SIG-M5 (cell line): ENCODE data around the gene COPS4.
"Not testable (repeated sequence)": the region's sequence is repeated elsewhere in the genome, so short reads cannot be mapped to it uniquely, and the experiment has no call there.

ENCODE experiments used
- DNase-seq: peaks from one replicate; lab custom pipeline; 2025; lab: John Stamatoyannopoulos, UW

COPS4 gene

GRCh38 chr4:83084956-83085355, 50.0 kb downstream of the COPS4 start:
- not testable (repeated sequence) for DNase-seq

DNA sequence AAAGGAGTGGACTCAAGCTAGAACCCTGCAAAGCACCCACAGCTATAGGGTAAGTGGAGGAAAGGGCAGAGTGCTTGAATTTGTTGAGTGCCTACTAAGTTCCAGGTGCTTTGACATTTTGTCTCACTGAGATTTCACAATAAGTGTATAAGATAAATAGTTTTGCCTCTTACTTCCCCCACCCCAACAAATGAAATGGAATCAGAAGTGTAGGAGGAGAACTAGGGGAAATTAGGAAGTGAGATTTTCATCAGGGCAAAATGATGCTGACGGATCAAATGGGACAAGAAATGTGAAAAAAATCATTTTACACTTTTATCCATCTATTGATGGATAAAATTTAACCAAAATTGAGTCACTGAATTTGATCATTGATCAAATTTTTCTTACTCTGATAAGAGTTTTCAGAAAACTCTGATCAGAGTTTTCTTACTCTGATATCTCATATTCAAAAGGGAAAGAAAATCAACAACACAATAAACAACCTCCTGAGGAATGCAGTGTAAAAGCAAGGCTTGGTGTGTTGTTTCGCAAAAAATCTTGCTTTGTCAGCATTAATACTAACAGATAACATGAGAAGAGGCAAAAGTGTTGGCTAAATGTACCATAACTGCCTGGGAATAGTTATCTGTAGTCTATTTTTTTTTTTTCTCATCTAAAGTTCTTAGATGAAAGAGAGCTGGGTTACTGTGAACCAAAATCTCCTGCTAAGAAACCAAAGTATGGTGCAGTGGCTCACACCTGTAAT, 54.6 kb downstream of the COPS4 start:
- DNase-seq: no peak

DNA sequence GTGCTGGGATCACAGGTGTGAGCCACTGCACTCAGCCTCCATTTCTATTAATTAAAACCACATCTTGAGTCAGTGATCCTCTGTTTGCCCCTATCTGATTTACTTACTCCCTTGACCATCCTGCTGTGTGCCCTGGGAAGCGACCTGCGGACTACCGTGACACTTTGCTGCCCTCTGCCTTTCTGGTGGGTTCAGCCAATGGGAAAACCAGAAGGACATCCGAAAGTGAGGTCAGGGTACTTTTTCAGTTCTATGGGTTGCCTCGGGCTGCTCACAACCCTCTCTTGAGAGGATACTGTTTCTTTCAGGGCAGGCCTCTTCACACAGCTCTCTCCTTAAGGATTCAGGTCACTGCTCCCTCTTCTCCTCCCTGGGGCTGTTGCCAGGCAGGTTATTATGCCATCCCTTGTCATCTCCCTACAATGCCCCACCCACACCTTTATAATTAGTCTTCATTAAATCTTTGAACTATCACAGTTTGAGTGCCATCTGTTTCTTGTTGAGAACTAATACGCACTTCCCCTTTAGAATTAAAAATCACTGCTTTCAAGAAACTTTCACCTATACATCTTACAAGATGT, 58.2 kb downstream of the COPS4 start:
- DNase-seq: no peak

DNA sequence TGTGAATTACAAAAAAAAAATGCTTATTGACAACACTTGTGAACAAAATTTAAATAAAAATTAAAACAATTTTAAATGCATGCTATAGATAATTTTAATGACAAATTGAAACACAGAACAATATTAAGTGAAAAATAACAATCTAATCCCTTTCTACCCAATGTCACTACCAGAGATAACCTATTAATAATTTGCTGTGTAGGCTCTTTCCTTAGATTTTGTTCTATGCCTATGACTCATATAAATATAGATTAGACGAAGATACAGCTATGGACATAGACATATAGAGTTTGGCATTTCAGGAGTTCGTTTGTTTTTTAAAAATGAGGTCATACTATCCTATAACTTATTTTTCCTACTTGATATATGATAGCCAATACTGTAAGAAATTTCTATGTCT, 61.4 kb downstream of the COPS4 start:
- DNase-seq: no peak

DNA sequence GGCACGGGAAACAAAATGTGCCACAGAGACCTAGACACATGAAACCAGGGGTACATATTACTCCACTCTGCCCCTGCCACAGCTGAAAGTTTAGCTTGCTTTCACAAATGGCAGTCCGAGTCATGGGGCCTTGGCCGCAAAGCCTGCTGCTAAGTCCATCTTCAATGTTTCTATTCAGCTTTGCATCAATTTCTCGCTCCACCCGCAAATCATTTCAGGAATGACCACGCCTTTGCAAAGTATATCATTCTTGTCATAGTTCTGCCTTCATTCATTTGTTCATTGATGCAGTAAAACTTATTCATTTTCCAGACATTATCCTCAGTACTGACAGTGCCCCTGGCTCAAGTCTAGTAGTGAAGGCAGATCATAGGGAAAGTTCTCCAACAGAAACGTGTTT, 70.0 kb downstream of the COPS4 start:
- no peak for DNase-seq

DNA sequence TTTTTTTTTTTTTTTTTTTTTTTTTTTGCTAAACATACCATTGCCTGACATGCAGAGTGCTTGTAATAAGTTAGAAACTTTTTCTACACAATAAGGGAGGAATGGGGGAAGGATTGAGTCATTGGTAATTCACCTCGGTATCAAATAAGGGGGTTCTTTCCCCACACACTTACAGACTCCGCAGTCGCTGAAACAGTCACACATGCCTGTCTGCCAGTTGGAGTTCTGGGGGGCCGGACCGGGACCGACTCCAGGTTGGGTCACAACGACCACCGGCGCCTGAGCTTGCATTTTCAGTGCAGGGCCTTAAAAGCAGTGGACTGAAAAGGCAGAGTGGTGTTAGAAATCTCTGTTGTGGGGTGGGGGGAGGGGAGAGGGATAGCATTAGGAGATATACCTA, 72.6 kb downstream of the COPS4 start:
- no peak for DNase-seq

DNA sequence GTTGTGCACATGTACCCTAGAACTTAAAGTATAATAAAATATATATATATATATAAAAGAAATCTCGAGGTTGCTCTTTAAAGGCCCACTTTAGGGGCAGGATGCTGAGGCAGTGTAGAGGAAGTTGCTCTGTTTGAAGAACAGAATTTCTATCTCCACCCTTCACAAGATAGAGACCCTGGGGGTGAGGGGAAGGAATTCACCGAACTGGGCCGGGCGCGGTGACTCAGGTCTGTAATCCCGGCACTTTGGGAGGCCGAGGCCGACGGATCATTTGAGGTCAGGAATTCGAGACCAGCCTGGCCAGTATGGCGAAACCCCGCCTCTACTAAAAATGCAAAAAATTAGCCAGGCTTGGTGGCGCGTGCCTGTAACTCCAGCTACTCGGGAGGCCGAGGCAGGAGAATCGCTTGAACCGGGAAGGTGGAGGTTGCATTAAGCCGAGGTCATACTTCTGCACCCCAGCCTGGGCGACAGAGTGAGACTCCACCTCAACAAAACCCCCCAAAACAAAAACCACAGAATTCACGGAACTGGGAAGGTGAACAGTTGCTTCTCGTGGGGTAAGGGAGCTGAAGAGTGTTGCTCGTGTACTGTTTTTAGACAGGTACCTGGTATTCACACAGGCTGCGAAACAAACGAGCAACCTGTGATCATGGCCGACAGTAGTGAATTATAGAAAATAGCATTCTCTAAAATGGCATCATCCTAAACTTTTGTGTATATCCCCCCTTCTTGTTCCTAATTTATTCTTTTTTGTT, 73.3 kb downstream of the COPS4 start:
- DNase-seq: no peak

DNA sequence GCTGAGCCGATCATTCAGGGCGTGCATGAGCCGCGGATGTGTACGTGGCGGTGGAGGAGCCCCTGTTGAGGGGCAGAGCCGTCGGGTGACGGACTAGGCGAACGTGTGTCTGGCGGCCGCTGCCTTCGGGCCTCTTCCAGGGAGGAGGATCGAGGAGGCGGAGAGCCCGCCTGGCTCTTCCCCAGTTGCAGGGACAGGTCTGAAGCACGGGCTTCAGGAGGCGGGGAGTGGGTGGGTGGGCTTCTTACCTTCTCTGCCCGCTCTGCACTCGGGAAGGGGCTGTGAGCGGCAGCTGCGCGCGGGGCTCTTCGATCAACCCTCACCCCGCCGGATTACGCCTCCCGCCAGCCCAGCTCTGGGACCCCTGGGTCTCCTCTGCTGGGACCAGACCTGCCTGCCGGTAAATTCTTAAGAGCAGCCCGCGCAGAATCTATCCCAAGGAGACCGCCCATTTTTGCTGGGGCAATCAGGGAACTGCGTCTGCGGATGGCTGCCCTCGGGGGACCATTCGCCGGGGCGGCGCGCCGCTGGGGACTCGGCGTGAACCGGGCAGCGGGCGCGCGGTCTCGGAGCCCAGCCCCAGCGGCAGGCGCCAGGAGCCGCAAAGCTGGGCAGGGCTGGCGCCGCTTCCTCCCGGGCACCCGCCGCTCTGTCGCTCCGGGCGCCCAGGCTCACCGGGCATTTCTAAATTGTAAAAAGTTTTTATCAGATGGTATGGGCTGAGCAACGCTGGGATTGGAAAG, 74.7 kb downstream of the COPS4 start:
- DNase-seq: no peak

GRCh38 chr4:83110223-83110945, 75.4 kb downstream of the COPS4 start:
- DNase-seq: peak; percentile 10

DNA sequence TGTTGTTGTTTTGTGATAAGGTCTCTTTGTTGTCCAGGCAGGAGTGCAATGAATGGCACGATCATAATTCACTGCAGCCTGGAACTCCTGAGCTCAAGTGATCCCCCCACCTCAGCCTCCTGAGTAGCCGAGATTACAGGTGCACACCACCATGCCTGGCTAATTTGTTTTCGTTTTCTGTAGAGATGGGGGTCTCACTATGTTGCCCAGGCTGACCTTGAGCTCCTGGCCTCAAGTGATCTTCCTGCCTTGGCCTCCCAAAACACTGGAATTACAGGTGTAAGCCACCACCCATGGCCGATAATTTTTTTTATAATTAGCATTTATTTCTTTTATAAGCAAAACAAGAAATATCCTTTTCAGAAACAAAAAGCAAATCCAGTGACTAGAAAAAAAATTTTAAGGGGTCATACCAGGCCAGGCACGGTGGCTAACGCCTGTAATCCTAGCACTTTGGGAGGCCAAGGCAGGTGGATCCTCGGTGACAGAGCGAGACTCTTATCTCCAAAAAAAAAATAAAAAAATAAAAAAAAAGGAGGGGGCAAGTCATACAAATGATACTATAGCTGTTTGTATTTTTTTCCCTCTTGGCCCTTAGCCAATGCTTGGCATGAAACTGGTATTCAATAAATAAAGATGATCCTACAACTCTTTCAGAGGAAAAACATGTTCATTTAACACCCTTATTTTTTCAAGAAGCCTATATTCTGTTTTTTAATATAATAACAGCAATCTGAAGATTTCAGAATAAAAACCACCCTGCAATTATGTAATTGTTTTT, 76.2 kb downstream of the COPS4 start:
- no peak for DNase-seq

DNA sequence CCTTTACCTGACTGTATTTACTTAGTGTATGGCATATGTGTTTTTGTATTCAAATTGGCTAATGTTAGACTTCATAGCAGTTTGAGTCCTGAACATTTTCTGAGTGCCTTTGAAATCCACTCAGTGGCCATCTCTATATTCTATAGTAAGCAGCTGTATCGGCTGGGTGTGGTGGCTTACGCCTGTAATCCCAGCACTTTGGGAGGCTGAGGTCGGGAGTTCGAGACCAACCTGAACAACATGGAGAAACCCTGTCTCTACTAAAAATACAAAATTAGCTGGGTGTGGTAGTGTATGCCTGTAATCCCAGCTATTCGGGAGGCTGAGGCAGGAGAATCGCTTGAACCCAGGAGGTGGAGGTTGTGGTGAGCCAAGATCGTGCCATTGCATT, 76.8 kb downstream of the COPS4 start:
- not testable (repeated sequence) for DNase-seq

GRCh38 chr4:83112231-83112630, 77.2 kb downstream of the COPS4 start:
- peak; percentile 73 for DNase-seq

DNA sequence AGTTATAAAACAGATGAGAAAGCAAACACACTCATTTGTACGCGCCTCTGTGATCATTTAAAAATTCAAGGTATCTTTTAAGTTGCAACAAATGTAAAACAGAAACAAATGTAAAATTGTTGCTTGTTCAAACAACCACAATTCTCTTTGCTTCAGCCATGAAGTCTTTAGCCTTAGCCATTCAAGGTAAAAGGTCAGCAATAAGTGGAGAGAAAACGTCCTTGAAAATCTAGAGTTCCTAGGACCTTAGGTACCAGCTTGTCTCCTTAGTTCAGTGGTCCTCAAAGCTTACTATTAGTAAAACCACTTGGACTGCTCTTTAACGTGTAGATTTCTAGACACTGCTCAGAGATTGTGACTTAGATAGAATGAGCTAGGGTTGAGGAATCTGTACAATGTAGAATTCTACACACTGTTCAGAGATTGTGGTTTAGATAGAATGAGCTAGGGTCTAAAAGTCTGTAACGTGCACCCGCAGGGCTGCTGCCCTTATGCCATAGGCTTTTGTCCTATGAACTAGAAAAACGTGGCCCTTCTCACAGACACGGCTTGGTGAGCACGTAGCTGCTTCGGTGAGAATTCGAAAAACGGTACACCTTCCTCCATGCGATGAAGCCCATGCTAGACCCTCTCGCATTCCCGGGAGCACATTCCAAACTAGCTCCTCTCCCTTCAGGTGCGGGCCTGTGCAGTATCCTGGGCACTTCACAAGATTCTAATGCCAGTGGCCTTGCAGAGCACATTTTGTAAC, 77.9 kb downstream of the COPS4 start:
- peak; percentile 23 for DNase-seq

- no peak for DNase-seq
These were observed 78.4 kb downstream of the COPS4 start for GRCh38 chr4:83113429-83113786.

- DNase-seq: peak; percentile 81
These were observed 79.6 kb downstream of the COPS4 start, which contains the start of gene PLAC8 for GRCh38 chr4:83114576-83114975. Gene PLAC8, minus strand, starts transcription at chr4:83114729. Its CDS starts 6,808 bp downstream, at chr4:83107921.

GRCh38 chr4:83115000-83115399, 80.0 kb downstream of the COPS4 start:
- no peak for DNase-seq

DNA sequence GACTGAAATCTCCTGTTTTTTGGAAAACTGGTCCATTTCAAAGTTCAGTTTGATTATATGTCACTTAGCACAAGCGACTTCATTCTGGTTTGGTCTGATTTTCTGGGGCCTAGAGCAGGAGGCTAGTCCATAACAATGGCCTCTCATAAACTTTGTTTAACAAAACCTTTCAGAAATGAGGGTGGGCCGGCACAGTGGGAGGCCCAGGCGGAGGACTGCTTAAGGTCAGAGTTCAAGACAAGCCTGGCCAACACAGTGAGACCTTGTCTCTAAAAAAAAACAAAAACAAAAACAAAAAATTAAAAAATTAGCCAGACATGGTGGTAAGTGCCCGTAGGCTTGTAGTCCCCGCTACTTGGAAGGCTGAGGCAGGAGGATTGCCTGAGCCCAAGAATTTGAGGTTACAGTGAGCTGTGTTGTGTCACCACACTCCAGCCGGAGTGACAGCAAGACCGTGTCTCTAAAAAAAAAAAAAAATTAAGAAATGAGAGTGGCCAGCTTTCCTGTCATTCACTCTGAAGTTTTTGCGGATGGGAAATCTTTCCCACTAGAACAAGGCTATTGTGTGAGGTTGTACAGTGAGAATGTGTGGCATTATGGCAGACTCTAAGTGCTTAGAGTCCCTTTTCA, 80.8 kb downstream of the COPS4 start:
- peak; percentile 12 for DNase-seq

DNA sequence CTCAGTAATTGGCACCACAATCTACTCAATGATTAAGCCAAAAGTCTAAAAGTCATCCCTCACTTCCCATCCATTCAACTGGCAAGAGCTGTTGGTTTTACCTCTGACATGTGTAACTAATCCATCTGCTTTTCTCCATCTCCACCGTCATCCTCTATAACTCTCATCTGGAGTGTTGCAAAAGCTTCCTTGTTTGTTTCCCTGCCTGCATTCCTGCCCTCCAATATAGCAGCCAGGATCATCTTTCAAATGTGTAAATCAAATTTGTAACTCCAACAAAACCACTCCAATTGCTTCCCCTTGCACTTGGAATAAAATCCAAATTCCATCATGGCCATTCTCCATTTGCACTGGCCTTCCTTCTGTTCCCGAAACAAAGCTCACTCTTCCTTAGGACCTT, 83.9 kb downstream of the COPS4 start:
- no peak for DNase-seq

- no peak for DNase-seq
These were observed 86.3 kb downstream of the COPS4 start for GRCh38 chr4:83121246-83121645.
